ENCODE data around the gene OR1J4.

DNA sequence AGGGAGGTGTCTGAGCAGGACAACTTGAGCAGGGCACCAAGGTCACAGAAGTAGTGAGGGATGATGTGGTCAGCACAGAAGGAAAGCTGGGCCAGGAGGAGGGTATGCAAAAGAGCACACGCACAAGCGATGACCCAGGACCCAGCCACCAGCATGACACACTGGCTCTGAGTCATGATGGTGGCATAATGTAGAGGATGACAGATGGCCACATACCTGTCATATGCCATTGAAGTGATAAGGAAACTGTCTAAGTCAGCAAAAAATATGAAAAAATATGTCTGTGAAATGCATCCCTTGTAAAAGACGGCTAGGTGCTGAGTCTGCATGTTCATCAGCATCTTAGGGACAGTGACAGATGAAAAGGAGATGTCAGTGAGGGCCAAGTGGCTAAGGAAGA is 41.6 kb upstream of the OR1J4 start:
- TF ChIP-seq BRD4 (CRISPR knock-in tag; IDR thresholded peaks at IDR 0.05) (no peak), ZNF546 (CRISPR knock-in tag; conservative IDR thresholded peaks at IDR 0.05) (no peak), POLR2AphosphoS2 (IDR thresholded peaks at IDR 0.05; ENCODE audit: low read depth, low read length) (no peak), SALL2 (CRISPR knock-in tag; IDR thresholded peaks at IDR 0.05) (no peak), JUN (CRISPR knock-in tag; IDR thresholded peaks at IDR 0.05) (no peak), TOPORS (CRISPR knock-in tag; IDR thresholded peaks at IDR 0.05) (no peak), ZKSCAN1 (IDR thresholded peaks at IDR 0.05; ENCODE audit: low read length) (no peak), JUNB (CRISPR knock-in tag; IDR thresholded peaks at IDR 0.05; ENCODE audit: borderline replicate concordance) (no peak)
